CD4-positive, alpha-beta T cell treated with Interleukin-2 at 100 ng/mL for 4 hours (primary cell): ENCODE data around the gene DPP6.

Source experiments
- DNase-seq: peaks from one replicate; pipeline ENCODE4 v3.0.0-alpha.2; 2020; ENCODE audit warnings: low spot score

DPP6 gene

DNA sequence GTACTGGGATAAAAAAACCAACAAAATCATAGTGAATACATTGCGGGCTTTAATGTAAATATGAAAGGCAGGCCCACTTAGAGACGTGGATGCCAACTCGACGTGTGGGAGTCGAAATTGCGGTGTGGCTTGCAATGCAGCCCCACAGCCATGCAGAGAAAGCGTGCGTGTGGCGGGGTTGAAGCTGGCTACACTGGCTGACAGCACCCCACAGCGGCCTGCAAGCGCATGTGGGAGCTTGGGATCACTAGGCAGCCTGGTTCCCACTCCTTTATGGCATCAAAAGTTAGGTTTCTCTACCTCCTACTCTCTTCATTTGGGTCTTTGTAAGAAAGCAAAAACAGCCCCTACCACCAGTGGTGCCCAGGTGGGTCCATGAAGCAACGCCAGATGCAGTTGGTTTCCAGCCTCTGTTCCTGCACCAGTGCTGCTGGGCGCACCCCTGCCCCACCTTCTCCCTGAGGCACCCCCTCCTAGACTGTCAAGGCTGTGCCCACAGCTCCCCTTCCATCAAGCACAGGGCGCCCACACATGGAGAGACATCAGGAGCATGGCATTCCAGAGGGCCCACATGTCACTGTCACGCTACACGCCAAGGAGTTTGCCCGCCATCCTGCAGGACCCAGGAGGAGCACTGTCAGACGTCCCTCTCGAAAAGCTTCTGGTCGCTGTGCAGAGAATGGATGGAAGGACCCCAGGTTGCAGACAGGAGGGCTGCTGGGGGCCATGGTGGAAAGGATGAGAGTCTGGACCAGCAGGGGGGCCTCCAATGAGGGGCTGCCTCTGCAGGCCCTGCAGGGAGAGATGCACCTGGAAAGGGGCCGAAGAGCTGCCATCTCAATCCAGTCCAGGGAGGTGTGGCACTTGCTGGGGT, 807.8 kb downstream of the DPP6 start:
- DNase-seq: no peak

DNA sequence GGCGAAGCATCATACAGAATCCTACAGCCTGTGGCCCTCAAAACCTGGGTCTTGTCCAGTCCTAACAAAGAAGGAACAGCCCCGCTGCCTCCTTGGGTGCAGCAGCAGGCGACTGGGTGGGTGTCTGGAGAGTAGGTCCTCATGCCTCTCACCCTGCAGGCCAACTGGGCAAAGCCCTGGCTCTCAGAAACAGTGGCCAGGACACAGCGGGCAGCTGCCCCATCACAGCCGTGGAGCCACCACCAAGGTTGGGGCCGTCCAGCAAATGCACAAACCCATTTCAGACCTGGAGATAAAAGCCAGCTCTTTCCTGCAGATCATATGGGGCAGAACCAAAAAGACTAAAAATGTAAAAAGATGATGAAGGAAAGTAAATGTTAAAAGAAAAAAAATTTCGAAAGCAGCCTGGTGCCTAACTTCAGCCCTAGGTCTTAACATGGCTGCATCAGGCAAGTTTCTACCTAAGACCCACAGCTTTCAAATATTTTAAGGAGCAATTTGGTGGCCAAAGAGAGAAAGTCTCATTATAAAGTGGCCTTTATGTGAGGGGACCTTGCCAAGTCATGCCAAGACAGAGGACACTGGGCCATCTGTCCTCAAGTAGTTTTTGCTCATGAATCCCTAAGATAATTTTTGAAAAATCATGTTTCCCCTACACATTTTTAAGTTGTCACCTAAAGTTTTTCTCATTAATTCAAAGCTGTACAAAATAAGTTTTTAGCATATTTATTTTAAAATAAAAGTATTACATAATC, 808.6 kb downstream of the DPP6 start:
- DNase-seq: no peak

DNA sequence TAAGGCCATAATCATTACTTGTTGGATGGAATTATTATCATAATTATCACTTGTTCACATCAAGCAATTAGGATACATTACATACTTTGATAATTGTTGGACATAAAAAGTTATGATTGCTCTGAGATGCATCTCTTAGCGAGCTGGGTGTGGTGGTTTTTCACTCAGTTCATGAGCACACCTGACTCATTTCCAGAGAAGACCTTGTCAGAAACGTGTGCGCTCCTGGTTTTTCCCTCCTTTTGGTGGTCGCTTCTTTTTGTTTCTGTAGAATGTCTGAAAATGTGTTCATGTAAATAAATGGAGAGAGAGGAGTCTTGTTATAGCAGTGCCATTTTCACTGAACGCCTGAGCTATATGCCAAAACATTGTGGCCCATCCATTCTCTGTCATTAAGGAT, 809.4 kb downstream of the DPP6 start:
- DNase-seq: no peak

DNA sequence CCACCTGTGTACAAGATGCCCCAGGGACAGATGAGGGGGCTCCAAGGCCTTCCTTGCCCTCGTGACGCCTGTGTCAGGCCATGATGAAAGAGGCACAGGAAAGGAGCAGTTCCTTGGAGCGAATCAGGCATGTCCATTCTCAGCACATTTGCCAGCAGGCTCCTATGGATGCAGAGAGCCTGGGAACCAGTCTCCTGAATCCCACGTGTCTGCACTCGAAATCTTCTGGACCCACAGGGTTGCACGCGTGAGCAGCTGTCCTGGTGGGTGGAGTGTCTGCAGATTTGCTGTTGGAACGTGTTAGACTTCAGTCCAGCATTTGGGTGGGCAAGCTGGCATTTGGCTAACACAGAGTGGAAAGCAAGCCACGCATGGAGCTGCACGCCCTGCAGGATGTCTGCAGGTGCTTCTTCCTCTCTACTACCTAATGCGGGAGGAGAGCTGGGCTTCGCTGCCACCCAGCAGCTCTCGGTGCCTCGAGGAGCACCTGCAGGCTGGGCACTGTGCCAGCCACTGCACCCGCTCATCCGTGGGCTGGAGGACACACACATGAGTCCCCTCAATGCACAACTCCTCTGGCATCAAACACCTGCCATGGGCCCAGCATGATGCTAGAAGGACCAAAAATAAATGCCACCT, 810.1 kb downstream of the DPP6 start:
- DNase-seq: no peak

DNA sequence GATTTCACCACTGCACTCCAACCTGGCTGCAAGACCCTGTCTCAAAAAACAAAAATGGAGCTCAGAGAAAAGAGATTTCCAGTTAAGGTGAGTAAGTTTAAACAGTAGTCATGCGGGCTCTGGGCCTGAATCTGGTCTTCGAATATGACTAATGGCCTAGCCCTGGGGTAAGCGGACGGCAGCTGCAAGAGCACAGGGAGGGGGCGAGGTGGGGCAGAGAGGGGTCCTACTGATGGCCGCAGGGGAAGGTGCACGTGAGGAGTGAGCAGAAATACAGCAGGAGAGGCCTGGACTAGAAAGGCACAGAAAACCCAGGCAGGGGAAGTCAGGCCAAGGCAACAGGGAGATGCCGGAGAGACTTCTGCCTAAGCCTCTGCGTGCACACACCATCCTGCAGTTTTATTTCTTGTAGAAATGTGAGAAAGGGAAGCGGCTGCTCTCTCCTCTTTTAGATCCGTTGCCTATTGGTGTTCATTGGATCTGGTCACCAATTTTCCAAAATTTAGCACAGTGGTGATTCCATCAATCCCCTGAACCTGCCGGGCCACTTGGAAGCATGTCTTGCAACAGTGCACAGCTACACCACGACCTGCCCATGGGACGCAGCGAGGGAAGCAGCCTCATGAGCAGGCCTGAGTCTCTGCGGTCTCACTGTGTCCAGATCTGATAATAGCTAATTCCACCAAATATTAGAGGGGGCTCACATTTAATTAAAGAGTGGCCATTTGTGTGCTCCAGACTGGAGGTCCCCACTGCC, 811.7 kb downstream of the DPP6 start:
- no peak for DNase-seq

DNA sequence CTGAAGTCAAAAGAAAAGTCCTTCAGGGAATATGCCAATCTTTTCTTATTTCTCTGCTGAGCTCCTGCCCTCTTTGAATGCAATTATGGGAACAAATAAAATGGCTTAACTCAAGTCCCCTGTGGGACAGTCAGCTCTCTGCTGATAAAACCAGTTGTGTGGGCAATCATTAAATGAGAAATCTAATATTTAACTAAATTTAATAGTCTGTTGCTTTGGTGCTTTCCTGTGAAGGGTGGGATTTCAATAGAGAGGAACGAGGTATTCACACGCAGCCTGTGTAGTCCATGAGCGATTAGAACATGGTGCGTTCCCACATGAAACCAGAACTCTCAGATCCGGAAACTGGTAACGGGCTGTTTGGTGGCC, 812.3 kb downstream of the DPP6 start:
- DNase-seq: no peak

DNA sequence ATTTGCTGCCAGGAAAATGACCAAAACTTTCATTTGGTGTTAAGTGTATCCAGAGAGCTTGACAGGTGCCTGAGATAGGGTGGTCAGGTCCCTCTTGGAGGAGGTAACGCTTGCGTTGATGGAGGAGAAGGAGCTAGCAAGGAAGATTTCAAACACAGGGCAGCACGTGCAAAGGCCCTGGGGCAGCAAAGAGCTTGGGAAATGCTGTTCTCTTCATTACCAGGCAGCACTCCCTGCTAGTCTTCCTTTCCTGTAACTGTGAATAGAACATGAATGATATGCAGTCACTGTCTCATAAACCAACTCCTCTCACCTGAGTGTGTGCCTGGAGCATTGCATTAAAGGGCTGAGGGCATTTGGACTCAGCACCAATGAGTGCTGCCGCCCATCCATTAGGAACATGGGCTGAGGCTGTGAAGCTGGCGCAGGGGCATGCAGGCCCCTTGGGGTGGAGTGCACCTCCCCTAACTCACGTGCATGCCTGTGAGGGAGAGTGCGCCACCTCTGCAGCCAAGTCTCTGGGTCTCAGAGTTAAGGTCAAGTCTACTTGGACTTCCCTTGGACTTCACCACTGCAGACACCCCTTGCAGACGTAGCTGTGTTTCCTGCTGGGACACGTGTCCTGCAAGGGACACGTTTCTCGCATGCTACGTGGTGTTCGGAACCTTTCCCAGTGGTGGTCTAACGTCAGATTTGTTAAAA, 813.9 kb downstream of the DPP6 start:
- DNase-seq: no peak

DNA sequence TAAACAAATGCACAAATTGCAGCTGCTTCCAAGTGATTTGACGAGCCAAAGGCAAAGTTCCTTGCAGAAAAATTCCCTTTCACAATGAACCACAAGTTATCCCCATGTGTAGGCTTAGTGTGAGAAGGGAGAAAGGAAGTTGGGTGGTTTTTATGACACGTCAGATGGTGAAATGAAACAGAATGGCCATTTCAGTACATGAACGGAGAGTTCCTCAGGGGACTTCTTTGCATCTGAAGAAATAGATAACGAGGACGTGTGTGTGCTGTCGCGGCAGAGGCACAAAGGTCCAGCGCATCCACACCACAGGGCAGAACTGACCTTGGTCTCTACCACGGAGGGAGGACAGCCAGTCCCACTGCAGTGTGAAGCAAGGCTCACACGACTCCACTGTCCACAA, 814.9 kb downstream of the DPP6 start:
- DNase-seq: no peak

DNA sequence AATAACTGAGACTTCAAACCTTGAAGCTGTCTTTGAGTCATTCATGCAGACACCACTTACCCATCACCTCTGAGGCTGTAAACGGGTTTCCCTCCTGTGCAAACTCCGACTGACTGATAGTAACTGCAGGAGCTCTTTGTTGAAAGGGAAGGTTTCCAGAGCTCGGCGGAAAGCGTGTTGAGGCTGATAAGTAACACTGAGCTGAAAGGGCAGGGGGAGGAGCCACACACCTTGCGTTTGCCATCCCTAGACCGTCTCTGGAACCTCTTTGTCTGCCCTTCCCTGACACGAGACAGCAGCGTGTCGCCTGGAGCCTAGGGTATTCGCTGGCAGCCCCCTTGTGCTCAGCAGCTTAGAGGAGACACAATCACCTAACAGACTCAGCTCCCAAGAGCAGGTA, 816.7 kb downstream of the DPP6 start:
- no peak for DNase-seq

DNA sequence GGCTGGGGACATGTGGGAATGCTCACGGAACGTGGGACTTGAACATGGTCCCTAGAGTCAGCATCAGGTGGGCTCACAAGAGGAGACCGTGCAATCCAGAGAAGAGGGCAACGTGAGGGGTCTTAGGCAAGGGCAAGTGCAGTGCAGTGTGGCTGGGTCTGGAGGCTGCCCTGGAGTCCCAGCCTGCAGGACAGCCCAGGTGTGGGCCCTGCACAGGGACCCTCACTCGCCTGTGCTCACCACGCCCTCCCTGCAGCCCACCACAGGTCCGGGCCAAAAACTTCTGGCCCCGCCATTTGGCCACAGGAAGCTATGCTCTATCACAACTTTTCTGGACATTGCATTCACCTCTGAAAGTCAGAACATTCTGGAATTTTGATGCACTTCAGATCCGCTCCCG, 817.2 kb downstream of the DPP6 start:
- no peak for DNase-seq

DNA sequence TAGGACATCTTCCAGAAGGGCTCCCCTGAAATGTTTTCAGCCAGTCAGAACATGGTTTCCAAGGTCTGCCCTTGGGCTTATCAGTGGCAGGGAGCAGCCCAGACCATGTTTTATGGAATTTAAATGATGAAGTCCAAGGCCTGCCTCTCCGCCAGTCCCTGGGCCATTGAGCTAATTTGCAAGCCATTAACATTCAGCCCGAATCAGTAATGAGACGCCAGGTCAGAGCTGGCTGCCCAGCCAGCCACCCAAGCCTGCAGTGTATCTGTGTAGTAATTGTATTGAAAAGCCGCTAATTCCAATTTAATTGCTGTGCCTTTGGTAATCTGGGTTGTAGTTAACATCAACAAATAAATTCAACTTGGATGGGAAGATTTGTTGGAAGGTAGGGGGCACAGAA, 819.3 kb downstream of the DPP6 start:
- DNase-seq: no peak

DNA sequence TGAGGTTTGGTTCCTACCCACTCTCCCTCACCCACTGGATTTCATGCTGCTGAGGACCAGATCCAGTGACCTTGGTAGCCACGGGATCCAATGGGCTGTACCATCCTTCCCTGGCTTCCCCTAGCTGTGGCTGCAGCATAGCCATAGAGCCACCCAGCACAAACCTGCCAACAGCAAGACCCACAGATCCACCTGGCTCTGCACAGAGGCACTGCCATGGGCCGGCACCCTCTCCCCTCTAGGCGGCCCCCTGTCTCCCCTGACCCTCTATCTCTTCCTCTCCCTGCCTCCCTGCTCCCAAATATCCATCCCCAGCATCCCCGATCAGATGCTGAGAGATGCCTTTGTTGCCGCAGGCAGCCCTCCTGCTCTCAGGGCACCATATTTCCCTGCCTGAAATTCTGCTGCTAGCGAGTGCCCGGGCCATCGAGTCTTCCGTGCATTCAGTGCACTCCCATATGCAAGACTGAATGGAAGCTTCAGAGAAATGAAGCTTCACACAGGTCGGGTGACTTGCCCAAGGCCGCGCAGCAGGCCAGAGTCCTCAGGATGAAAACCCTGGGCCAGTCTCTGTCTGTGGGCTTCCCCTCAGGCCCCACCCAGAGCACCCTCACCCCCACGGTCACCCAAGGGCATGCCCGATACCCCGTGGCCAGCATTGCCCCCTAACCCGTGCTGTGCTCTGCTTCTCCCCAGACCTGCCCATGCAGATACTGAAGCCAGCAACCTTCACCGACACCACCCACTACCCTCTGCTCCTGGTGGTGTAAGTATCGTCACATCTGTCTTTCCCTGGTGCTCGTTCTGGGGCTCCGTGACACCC, 819.9 kb downstream of the DPP6 start:
- DNase-seq: no peak

DNA sequence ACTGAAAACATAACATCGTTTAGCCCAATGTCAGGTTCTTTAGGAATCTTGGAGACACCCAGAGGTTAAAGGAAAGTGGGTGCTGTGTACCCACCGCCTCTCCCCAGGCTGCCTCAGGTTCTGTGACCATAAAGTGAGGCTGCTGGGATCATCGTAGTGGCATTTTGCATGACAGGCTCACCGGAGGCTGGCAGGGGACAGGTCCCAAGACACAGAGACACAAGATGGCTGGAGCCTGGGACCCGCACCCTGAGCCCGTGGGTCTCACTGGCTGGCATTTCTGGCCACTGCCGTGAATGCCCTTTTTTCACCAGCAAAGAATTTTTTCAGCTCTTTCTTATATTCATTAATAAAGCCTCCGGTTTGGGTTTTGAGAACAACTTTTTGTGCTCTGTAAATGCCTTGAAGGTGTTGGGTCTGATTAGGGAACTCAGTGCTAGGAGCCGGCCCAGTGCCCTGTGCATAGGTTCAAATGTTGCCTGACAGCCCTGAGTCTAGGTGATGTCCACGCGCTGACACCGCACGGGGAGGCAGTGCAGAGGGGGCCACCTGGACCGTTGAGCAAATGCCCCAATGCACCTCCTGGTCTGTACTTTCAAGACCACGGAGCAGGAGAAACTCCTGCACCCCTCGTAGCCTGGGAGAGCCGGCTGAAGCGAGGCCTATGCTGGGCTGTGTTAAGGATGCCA, 820.8 kb downstream of the DPP6 start:
- DNase-seq: no peak

DNA sequence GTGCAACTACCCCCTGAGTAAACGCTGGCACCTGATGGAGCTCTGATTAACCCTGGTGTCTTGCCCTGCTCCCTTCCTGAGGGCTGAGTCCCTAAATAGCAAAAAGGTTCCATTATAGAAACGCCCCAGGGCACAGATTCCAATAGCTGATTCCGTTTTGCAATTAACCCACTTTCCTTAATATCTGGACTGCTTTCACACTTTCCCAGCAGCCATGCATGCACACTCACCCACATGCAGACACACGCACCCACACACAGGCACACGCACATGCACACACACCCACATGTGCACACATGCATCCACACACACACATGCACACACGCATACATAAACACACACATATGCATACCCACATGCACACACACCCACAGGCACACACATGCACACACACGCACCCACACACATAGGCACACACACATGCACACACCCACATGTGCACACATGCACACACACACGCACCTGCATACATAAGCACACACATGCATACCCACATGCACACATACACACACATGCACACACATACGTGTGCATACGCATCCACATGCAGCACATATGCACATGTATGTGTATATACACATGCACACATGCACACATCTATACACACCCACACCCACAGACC, 821.4 kb downstream of the DPP6 start:
- no peak for DNase-seq

DNA sequence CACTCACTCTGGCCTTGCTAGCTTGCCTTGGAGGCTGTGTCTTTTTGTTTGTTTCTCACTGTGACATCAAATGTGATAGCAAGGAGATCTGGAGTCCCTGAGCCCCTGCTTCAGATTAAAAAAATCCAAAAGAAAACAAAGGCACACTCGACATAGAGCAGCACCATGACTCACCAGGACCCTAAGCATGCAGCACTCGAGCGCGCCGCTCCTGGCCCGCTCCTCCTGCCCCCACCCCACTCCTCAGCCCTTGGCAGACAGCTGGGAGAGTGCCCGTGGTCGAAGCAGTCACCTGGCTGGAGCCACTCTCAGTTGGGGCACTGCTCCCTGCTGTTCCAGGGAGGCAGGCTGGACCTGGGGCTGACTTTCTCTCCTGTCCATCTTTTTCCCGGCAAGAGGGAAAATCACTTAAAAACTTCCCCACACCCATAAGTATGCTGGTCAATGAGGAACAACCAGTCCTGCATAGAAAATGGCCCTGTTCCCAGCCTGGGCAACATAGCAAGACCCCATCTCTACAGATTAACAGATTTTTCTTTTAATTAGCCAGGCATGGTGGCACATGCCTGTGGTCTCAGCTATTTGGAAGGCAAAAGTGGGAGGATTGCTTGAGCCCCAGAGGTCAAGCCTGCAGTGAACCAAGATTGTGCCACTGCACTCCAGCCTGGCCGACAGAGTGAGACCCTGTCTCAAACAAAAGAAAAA, 822.4 kb downstream of the DPP6 start:
- DNase-seq: no peak

DNA sequence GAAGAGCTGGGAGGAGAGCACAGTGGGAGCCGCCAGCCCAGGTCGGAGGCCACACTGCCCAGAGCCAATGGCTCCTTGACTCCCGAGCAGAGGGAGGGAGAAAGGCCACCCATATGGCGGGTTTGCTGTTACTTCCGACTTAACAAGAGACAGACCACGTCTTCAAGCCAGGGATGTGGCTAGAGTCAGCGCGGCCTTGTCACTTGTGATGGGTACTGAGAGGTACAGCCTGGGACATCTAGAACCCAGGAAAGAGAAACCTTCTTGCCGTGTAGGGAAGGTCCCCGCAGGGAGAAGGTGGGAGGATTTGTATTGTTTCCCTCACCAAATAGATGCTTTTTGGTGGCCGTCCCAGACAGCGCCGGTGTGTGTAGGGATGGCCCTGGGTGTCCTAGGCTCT, 823.1 kb downstream of the DPP6 start:
- DNase-seq: no peak

DNA sequence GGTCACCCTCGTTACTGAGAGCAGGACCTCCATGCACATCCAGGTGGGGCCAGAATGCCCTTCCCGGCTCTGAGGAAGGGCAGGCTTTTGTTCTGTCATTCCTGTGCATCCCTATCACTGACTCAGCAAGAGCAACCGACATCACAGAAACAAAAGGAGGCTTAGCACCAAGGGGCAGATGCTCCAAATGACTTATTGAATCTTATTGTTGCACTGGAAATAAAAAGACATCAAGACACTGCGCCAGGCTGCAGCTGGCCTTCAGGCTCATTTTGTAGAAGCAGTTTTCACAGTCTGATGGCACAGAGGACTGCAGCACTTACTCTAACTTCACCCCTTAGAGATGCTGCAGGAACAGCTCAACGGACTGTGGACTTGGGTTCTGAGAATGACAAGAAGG, 824.3 kb downstream of the DPP6 start:
- DNase-seq: no peak

DNA sequence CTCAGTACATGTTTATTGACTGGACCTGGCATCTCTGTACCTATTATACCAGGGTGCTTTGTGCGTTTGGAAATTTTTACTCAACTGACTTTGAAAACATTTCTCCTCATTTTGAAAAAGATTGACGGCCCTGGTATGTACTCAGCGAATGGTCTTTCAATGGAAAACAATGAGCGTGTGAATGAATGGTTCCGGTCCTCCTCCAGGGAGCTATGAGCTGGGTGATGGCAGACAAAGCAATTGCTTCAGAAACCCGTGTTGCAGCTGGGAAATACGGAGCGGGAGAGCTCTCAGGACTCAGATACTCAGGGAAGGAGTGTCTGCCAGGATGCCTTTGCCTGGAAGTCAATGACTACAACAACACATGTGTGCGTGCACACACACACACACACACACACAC, 824.8 kb downstream of the DPP6 start:
- no peak for DNase-seq

DNA sequence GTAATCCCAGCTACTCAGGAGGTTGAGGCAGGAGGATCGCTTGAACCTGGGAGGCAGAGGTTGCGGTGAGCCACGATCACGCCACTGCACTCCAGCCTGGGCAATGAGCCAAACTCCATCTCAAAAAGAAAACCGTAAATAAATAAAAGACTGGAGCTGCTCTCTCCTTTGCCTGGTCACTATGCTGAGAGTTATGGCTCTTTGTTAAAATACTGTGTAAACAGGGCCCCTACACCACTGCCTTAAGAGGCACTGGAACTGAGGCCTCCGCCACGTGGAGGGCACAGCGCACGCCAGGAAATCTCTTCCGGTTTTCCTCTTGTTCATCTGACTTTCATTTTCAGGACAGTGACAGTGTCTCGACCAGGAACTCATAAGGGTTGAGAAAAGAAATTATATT, 827.4 kb downstream of the DPP6 start:
- DNase-seq: no peak
